SH-SY5Y (cell line): ENCODE data around the gene DCAF15.

Experiments
- GATA2 ChIP-seq: IDR thresholded peaks from 2 replicates; pipeline ENCODE4 v1.6.1; 2011; ENCODE audit warnings: mild to moderate bottlenecking, low read depth, low read length
- GATA3 ChIP-seq: IDR thresholded peaks from 2 replicates; pipeline ENCODE4 v1.6.1; 2011; ENCODE audit warnings: low read depth, mild to moderate bottlenecking, low read length, moderate library complexity

DNA sequence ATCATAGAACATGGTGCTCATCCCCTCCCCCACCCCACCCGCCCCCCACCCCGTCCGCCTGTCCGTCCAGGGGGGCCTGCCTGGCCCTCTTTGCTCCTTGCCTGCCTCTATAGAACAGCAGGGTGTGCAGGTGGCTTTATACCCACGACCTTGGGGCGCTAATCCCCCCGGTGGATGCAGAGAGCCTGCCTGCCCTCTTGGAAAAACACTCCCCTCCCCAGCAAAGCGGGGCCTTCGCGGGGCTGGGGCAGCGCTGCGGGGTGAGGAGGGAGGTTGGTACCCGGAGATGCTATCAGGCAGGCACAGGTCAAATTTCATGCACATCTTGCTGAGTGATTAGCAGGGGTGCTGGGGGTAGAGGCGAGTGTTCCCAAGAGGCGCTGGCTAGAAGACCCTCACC lies 31.9 kb downstream of the DCAF15 start:
- TF ChIP-seq GATA2 (peak; percentile 53), GATA3 (no peak)
